HG03039 (cell line): ENCODE measurements around the gene DGKQ.

Source experiments
- ATAC-seq: cut with Tn5 transposase; IDR thresholded peaks from one replicate; pipeline ENCODE4 v1.9.1; 2021; ENCODE audit warnings: mild to moderate bottlenecking, moderate library complexity; ENCODE audit not compliant: unreplicated experiment

The DGKQ gene, protein sequence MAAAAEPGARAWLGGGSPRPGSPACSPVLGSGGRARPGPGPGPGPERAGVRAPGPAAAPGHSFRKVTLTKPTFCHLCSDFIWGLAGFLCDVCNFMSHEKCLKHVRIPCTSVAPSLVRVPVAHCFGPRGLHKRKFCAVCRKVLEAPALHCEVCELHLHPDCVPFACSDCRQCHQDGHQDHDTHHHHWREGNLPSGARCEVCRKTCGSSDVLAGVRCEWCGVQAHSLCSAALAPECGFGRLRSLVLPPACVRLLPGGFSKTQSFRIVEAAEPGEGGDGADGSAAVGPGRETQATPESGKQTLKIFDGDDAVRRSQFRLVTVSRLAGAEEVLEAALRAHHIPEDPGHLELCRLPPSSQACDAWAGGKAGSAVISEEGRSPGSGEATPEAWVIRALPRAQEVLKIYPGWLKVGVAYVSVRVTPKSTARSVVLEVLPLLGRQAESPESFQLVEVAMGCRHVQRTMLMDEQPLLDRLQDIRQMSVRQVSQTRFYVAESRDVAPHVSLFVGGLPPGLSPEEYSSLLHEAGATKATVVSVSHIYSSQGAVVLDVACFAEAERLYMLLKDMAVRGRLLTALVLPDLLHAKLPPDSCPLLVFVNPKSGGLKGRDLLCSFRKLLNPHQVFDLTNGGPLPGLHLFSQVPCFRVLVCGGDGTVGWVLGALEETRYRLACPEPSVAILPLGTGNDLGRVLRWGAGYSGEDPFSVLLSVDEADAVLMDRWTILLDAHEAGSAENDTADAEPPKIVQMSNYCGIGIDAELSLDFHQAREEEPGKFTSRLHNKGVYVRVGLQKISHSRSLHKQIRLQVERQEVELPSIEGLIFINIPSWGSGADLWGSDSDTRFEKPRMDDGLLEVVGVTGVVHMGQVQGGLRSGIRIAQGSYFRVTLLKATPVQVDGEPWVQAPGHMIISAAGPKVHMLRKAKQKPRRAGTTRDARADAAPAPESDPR

DNA sequence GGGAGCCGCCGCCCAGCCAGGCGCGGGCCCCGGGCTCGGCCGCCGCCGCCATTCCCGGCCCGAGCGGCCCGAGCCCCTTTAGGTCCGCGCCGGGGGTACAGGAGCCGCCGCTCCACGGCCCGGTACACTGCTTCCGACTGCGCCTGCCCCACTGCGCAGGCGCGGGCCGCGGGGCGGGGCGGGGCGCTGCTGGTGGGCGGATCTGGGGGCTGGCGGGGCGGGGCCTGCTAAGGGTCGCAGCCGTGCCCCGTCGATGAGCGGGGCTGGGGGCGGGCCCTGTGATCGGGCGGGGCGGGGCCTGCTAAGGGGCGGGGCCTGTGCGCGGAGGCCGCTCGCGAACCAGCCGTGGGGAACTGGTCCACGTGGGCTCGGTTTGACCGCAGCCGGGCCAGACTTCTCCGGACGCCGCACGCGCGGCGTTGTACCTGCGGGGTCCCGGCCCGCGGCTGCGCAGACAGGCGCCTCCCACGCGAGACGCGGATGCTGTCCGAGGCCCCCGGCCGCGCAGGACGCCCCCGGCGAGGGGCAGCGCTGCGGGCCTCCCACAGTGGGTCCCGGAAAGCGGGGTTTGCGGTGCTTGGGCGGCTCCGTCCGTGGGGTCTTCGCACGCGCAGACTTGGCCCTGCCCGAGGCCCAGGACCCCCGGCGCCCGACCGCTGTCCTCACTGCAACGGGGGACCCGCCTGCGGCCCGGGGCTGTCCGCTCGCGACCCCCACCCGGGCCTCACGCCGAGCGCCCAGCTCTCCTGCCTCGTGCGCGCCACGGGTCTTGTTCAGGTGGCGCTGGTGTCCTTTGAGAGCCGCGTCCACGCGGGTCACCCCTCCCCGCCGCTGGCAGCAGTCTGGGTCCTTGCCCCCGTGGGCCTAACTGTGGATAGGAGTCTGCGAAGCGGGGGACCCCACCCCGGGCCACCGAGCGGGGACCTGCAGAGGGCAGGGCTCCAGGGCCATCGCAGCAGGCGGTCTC, at the start of gene DGKQ:
TSS of gene DGKQ (minus strand) at position 139 of the 967 bp plus-strand sequence. CDS start at position 52, 87 bp downstream.
- ATAC-seq, result peak; percentile 65

DNA sequence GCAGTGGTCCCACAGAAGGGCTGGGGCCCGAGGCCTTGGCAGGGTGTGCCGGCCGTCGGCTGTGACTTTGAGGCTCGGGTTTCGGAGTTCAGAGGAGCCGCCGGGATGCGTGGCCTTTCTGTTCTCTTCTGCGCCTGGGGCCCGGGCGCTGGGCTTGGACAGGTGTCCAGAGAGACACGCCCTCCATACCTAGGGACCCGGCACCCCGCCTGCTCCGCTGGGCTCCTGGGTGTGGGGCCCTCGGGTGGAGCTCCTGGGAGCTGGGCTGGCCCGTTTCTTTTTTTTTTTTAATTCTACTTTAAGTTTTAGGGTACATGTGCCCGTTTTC, 49.3 kb upstream of the DGKQ start:
- ATAC-seq, result no peak

DNA sequence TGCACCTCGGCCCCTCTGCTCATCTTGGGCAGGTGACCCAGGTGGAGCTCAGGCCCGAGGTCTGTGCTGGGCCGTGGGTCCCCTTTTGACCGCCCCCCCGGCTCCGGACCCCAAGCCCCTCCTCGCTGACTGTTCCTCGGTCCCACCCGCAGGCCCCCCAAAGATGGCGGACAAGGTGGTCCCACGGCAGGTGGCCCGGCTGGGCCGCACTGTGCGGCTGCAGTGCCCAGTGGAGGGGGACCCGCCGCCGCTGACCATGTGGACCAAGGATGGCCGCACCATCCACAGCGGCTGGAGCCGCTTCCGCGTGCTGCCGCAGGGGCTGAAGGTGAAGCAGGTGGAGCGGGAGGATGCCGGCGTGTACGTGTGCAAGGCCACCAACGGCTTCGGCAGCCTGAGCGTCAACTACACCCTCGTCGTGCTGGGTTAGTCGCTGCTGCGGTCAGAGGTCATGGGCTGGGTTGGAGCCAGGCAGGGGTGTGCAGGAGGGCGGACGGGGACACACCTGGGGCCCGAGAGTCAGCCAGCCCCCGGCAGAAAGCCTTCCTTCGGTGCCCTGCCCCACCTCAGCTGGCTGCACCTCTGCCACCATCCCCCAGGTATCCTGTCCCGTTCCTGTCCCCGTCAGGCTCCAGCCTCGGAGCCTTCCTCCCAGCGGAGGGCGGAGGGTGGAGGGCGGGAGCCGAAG, 48.8 kb upstream of the DGKQ start:
- no peak for ATAC-seq

- no peak for ATAC-seq
Measured at GRCh38 chr4:1021386-1022050, 48.1 kb upstream of the DGKQ start.

- ATAC-seq, result no peak
Measured at GRCh38 chr4:1019729-1020470, 46.5 kb upstream of the DGKQ start.

DNA sequence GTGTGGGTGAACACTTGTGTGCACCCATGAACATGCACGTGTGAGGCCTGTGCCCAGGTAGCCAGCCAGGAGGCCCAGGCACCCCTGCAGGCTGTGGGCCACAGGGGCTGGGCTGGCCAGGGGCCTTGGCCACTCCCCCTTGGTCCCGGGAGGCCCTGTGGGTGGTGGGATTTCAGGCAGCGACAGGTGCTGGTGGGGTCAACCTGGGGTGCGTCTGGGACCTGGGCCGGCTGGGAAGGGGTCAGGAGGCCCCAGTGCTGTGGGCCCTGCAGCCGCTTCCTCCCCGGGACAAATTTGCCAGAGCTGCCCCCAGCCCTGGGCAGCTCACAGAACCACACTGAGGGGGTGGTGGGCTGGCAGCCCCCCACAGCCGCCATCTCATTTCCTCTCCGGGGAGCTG, 46.0 kb upstream of the DGKQ start:
- ATAC-seq, result no peak

- ATAC-seq, result no peak
Measured at GRCh38 chr4:1018147-1019020, 45.0 kb upstream of the DGKQ start.

- no peak for ATAC-seq
Measured at GRCh38 chr4:1017706-1018105, 44.3 kb upstream of the DGKQ start.

DNA sequence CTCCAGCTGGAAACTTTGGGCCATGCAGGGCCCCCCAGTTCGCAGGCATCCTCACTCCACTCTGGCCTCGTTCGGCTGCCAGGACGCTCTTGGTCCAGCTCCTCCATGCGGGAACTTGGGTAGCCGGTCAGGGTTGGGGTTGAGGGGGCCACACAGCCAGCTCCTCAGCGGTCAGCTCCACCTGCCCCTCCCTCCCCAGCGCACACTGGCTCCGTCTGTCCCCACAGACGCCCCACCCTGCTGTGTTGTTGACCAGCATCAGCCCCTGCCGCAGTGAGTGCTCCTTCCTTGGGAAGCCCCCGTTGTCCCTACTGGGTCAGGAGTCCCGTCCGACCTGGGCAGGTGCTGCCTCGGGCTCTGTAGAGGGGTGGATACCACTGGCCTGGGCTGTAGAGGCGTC, 43.8 kb upstream of the DGKQ start:
- no peak for ATAC-seq

- no peak for ATAC-seq
Measured at GRCh38 chr4:1015746-1016145, 42.4 kb upstream of the DGKQ start.

- no peak for ATAC-seq
Measured at GRCh38 chr4:1015179-1015578, 41.8 kb upstream of the DGKQ start.

- ATAC-seq, result no peak
Measured at GRCh38 chr4:1014291-1015167, 41.2 kb upstream of the DGKQ start.

DNA sequence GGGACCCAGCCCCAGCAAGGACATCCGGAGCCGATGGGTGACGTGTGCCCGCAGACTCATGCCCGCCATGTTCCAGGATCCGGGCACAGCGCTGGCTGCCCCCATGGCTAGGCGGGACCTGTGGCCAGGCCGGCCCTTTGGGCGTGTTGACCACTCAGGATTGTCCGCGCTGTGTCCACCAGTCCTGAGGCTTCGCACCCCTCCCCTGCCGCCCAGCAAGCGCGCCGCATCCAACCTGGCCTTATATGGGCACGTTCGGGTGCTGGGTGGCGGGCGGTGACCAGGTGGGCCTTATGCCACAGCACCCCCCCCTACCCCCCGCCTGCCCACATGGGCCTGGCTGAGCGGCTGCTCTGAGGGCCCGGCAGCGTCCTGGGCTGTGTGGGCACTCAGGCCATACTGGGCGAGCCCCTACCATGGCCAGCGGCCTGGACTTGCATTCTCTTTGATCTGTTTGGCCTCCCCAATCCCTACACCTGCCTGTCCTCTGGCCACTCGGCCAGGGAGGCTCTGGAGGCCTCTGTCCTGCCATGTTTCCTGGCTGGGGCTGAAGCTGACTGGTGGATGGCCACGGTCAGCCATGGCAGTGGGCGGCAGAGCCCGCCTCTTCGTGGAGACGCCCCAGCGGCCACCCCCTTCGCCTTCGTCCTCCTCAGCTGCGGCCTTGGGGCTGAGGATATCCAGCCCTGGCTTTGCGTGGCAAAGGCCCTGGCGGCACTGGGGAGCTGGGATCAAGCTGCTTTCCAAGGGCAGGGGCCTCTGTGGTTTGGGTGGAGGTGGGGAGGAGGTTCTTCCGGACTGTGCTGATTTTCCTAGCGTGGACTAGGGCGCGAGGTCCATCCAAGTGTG, 40.1 kb upstream of the DGKQ start:
- ATAC-seq, result no peak

DNA sequence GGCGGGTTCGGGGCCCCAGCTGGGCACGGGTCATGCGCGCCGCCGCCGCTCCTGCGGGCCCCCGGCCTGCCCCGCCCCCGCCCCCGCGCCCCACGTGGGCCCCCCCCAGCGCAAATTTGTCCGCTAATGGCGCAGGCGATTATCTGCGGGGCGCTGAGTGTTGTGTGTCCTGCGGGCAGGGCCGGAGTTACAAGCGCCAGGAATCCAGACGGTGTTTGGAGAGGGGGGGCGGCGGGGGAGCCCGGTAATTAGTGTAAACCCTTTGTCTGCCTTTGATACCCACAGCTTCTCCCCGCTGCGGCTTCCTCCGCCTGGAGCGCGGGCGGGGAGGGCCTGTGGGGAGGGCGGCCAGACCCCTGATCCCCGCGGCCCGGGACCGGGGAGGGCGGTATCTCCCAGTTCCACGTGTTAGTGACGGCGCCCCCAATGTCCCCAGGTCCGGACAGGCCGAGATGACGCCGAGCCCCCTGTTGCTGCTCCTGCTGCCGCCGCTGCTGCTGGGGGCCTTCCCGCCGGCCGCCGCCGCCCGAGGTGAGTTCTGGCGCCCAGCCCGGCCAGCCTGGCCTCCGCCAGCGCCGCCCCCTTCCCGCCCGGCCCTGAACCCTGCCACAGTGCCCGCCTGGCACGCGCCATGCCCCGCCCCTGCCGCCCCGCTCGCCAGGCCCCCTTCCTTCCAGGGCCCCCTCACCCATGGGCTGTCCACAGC, 38.8 kb upstream of the DGKQ start:
- no peak for ATAC-seq

DNA sequence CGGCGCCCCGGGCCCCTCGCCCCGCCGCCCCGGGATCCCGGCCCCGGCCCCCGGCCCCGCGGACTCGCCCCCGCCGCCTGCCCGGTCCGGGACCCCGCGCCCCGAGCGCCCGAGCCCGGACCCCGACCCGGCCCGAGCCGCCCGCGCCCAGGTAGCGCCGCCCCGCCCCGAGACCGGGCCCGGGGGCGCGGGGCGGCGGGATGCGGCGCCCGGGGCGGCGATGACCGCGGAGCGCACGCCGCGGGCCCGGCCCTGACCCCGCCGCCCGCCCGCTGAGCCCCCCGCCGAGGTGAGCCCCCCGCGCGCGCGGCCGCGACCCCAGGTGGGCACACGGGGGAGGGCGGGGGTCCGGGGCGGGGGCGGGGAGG, 38.3 kb upstream of the DGKQ start:
- ATAC-seq, result peak; percentile 1
